Measurements from ENCODE around the gene DHX32.

DHX32 gene

DNA sequence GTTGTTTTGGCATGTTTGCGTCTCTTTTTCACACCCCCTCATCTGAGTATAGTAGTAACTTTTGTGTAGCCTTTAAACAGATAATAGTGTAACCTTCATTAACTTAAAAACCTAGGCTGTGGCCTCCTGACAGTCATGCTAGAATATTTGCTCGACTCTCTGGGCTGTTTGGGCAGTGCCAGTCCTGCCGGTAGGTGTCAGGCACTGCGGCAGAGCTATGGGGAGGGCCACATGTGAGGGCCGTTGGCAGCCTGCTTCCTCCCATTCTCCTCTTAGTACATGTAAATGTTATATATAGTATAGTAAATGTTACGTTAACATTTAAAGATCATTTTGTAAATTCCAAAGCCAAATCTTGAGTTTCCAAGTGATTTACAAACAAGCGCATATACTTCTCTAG is 31.6 kb downstream of the DHX32 start:
- no peak for DNase-seq (ENCODE audit: low spot score)

DNA sequence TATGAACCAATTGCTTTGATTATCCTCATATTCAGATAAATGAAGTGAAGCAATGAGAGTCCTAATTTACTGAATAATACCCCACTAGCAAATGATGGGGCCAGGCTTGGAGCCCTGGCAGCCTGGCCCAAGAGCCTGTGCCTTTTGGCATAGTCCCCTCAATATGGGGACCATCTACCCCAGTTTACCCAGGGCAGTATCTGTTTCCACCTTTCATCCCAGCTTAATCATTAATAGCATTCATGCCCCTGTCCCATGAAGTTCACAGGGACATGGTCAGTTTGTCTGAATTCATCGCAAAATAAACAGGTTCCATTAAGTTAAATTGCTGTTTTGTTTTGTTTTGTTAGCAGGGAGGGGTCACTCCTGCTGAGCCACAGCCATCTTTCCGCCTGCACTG is 32.2 kb downstream of the DHX32 start:
- no peak for DNase-seq (ENCODE audit: low spot score)

DNA sequence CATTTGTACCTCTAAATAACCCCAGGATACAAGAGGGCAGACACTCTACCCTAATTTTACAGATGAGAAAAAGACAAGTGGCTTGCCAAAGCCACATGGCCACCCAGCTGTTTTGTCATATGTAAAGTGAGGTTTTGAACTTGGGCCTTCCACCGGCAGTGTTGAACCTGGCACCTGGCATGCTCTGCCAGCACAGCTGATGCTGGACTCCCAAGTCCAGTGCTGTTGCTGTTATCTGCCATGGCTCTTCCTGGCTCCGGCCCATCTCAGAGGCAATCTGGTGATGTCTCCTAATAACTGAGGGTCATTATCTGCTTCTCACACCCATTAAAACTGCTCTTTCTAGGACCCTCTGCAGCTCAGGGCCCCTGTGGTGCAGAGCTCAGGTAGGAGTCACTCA is 32.7 kb downstream of the DHX32 start:
- DNase-seq (ENCODE audit: low spot score): no peak

DNA sequence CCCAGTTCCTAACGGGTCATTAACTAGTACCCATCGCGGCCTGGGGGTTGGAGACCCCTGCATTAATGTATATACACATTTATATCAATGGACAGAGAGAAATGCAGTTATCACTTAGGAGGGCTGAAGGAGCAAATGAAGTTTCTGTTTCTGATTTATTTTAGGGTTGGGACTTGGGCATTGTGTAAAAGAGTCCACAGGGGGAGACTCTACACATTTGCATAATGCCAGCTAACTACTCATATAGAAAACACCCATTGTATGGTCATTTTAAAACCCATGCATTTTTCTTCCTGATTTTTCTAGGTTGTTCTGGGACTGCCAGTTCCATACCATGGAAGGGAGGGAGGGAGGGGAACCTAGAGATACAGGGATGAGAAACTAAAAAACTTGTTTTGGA is 34.2 kb downstream of the DHX32 start:
- no peak for DNase-seq (ENCODE audit: low spot score)

DNA sequence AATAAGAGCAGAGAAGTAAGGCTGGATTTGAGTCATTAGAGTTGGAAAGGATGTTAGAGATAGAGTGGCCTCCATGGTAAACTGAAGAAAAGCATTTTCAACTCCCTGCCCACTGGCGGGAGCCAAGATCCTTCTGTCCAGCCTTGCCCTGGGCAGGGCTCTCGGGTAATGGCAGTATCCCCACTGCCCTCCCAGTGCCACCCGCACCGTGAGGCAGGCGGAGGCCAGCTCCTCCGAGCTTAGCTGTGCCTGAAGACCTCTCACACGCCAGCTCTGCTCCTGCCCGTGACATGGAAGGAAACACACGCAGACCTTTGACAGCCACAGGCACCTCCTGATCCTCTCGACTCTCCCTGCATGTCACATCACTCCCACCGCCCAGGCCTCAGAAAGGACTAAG is 35.5 kb downstream of the DHX32 start:
- no peak for DNase-seq (ENCODE audit: low spot score)

DNA sequence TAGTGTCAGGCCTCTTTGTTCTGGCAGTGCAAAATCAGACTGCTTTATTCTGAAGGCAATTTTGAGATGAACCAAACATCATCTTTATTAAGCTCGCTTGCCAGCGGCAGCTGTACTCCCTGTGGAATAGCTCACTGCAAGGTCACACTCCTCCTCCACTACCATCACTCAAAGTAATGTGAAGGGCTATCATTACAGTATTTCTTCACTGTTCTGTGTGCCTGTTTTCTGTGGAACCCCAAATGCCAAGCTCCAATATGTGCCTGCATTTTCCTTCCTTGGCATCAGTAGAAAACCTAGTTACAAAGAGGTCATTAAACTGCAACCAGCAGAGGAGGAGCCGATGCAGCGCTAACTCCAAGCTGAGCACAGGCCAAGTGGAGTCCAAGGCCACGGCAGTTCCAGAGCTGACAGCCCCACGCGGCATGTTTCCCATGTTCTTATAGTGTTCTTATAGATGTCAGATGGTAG is 36.3 kb downstream of the DHX32 start:
- DNase-seq (ENCODE audit: low spot score): no peak

DNA sequence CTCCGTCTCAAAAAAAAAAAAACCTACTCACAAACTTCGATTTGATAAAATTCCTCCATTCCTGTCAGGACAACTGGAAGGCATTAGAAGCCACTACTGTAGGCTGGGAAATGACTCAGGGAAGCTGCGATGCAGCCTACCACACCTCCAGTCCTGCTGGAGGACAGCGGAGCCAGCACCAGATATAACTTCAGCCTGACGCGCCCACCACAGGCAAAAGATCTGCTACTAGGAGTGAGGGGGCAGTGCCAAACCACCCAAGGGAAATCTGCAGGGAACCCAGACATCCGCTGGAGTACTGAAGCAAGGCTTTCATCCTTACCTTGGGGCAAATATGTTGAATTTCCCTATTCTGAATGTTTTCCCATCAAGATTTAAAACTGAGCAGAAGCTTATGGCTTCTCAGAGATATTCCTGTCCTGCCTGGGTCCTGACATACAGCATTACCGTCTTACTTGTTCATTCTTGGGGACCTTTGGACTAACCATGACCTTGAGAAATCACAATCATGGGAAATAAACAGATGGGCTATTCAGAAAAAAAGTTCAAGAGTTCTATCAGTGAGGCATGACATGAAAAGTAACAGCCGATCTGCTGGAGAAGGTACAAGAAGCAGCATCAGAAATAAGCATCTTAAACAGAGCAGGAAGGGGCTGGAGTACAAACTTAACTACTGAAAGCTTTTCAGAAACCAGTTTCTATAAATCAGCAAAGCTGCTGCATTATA is 37.3 kb downstream of the DHX32 start:
- no peak for DNase-seq (ENCODE audit: low spot score)

DNA sequence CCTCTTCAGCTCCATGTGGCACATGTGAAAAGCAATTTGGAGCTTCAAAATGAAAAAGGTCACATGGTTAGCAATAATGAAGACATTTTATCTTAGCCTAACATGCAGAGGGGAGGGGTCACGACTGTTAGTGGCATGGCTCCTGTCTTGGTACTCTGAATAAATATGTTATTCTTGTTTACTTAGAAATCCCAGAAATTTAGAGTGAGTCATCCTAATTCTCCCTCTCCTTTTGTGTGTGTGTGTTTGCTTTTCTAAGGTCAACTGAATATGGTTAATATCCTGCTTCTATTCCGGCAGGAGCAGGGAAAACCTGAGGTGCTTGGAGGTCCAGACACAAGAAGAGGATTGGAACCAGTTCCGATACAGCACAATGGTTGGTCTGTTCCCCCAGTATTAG is 40.1 kb downstream of the DHX32 start:
- DNase-seq (ENCODE audit: low spot score): no peak

DNA sequence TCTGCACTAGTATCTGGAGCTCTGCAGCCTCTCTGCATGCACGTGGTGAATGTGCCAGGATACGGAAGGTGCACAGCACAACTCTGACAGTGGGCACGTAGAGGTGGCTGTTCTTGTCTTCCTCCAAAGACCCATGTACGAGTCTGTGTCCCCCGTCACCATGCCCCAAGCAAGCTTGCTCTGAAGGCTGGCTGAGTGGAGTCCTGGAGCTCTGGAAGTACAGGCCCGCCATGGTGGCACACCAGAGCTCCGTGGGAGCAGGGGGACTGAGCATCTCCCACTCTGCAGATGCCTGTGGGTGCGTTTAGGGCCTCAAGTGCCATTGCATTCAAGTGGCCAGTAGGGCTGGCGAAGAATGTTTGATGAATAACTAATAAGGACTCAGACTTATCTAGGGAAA is 40.7 kb downstream of the DHX32 start:
- DNase-seq (ENCODE audit: low spot score): no peak

DNA sequence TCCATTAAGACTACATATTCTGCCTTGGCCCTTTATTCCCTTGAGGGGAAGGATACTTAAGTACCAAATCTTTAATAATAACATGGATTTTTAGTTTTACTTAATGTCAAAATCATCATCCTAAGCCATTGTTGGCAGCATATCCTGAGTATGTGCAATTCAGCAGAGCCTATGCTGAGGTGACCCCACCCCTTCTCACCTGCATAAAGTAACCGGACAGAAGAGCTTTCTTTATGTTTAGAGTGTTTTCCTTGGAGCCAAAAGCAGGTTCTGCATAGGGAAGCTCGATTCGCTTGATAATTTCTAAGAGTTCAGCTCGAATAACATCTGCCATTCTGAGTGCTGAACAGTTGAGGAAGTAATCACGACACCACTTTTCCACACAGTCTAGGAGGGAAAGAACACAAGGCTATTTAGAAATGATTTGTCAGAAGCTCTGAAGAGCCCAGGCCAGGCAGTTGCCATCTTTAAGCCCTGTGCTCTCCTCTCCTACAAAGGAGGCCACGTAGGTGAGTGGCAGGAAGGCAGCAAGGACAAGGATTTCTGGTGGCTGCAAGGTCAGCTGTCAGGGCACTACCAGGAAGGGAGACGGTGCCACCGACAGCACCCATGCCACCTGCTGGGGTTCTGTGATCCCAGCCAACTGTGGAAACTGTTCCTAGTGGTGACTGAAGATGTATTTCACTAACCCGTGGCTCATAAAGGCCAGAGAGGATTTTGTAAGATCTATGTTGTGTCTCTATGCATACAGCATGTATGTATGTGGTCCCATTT is 42.1 kb downstream of the DHX32 start:
- no peak for DNase-seq (ENCODE audit: low spot score)

DNA sequence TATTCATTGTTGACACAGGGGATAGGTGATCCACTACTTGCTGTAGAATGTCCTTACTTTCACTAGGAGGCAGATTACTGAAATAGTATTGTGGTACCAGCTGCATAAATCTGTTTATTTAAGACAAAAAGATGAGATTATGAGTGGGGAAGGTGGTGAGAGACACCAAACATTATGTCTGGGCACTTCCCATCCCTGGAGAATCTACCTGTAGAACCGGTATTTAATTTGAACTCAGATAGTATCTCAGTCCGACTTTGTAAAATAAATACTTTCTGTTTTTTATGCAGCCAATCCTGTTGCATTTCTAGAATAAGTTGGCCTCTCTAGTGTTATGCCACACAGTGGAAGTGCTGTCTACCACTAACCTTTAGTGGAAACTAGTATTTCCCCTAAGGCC is 44.3 kb downstream of the DHX32 start:
- no peak for DNase-seq (ENCODE audit: low spot score)

DNA sequence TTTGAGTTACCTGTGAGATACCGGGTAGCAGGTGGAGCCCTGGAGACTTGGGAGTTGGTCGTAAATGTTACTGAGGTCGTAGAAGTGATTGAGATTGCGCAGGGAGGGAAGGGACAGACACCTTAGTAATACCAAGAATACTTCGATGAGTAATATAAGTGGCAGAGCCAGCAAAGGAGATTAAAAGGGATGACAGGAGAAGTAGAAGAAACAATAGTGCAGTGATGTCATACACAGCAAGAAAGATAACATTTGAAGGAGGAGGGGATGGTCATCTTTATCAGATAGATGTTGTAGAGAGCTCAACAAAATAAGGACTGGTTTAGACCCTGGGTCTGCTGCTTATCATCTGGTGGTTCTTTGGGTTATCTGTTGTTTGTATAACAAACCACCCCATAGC is 52.8 kb downstream of the DHX32 start:
- no peak for DNase-seq (ENCODE audit: low spot score)

DNA sequence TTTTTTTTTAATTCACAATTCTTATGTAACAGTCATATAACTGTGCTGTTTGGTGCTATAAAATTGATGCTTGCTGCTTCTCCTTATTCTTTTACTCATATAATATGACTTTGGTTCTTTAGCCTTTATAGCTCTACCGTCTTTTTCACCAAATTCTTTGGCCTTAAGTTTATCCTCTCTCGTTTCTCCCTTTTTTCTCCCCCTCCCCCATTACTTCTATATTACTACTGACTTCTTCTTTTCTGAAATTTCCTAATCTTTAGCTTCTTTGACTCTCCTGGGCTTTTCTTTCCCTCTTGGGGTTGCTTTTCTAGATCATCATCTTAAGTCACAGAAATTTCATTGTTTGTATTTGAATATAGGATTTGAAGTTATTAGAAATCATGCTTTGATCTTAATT is 54.0 kb downstream of the DHX32 start:
- no peak for DNase-seq (ENCODE audit: low spot score)

DNA sequence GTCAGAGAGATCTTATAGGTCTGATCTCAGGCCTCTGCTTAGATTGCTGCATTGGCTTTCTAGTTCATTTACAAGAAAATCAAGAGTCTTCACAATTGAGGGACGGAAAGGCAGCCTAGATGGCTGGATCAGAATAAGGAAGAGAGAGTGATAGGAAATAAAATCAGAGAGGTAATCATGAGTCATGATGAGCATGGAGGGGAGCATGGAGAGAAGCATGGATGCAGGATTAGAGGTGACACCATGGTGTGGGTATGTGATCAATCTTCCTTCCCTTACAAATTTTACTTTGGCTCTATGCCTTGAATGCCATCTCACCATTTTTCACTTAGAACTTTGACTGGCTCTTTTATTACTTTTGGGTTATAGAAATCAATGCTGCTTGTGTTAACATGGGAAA is 56.4 kb downstream of the DHX32 start:
- DNase-seq (ENCODE audit: low spot score): peak; percentile 41

DNA sequence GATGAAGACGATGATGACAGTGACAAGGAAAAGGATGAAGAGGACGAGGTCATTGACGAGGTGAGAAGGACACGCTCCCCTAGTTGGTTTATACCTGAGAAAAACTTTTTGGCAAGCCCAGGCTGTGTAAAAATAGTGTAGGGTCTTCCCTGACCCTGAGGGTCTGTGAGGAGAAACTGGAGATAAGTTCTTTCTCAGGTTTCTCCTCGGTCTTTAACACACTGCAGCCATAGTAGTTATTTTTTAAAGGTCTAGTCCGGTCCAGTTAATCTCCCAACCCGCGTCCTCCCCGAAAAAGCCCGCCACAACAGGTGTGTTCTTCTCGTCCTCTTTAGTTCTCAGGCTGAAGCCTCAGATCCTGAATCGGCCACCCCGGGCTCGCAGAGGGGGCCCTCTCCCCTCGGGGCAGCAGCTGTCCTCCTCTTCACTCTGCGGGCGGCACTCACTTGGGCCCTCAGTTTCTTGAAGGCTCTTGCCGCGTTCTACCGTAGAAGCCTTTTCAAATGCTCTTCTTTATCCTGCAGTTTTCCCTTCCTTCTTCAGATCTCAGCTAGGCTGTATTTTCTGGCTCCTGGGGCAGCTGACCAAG is 57.3 kb downstream of the DHX32 start:
- DNase-seq (ENCODE audit: low spot score): peak; percentile 20

DNA sequence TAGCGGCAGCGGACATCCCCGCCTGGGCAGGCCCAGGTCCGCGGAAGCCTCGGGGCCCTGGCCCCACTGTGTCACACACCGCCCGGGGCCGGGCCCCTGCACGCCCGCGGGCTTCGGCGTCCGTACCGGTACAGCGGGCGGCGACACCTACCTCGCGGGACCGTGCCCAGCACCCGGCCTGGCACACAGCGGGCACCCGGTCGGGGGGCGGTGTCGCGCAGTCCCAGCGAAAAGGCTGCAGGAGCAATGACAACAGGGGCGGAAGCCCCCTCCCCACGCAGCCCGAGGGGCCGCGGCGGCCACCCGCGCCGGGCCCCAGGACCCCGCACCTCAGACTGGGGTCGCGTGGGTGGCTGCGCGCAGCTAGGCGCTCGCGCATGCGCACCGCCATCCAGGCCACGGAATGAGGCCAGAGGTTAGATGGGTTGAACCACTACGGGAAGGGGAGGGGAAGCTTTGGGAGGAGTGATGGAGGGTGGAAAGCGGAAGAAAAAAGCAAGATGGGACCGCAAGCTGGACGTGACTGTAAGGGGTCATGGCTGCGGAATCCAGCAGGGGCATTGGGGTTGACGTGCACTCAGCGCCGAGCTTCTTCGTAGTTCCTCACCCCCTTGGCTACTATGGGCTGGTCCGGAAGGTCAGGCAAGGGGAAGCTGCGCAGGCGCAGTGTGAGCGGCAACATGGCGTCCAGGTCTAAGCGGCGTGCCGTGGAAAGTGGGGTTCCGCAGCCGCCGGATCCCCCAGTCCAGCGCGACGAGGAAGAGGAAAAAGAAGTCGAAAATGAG is 58.0 kb downstream of the DHX32 start, which contains the start of the genes BCCIP and UROS:
TSS of gene BCCIP (plus strand) at position 669 of the 785 bp plus-strand sequence. CDS start at position 681, 12 bp downstream.
TSS of gene UROS (minus strand) at position 381 of the 785 bp plus-strand sequence. CDS start 6,759 bp downstream, outside the sequence.
- peak; percentile 83 for DNase-seq (ENCODE audit: low spot score)

DNA sequence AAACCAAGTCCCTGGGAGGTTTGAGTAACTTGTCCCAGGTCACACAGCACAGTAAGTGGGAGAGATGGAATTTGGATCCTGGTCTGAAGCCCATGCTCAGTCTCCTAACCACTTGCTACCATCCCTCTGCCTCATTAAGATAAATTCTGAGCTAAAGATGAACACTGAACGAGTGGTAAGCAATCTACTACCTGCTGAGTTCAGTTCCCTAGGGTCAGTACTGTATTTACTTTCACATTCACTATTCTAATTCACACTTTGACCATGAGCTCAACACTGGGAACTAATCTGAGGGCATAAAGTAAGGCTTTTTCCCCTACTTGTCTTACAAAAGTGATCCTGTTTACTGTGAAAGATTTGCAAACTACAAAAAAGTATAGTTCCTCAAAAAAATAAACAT is 60.4 kb downstream of the DHX32 start:
- no peak for DNase-seq (ENCODE audit: low spot score)

DNA sequence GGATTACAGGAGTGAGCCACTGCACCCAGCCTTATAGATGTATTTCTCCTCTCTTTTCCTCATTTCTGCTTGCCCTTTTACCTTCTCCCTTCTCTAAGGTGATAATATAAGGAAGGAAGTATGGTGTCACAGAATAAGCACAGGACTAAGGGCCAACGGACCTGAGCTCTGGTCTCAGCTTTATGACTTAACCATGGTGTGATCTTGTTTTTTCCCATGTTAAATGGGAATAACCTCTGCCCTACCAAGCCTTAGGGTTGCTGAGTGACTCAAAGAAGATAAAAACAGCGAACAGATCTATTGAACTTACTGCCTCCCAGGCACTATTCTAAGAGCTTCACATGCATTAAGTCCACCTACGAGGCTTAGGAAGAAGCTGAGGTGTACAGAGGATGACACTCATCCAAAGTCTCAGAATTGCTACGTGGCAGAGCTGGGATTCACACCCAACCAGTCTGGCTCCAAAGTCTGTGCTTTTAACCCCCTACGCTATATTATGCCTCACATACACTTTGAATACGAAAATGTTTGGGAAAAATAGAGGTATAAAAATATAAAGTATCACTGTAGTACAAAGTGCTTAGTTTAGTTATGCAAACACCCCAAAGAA is 63.6 kb downstream of the DHX32 start:
- no peak for DNase-seq (ENCODE audit: low spot score)

DNA sequence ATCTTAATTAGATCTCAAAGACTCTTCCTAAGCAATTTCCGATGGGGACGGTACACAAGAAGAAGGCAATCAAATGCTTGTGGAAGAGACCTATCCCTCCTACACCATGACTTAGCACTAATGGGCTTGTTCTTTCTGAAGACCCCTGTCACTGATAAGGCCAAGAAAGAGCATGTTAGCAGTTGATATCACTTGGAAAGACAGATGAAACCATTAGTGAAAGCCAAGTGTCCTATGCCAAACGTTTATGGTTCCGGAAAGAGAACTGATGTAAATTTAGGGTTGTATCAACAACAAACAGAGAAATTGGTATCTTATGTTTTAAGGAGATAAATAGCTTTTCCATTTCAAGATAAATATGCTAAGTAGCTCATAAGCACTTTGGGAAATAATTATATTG is 64.5 kb downstream of the DHX32 start:
- DNase-seq (ENCODE audit: low spot score): no peak

DNA sequence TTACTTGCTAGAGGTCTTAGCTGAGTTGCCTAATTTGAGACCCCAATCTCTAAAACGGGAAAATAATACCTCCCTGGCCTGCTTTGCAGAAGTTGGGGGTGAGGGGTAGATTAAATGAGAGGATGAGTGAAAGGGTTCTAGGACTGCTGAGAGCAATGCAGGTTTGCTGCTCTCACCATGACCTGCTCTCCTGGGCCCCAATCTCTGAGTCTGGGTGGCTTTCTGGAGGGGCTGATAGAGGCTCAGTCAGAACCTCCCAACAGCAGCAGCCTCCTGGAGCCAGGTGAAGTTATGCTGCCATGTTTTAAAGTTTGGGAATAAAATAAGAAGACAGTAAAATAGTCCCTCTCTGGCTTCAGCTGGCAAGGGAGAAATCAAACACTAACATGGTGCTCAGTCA is 65.3 kb downstream of the DHX32 start:
- DNase-seq (ENCODE audit: low spot score): no peak

DNA sequence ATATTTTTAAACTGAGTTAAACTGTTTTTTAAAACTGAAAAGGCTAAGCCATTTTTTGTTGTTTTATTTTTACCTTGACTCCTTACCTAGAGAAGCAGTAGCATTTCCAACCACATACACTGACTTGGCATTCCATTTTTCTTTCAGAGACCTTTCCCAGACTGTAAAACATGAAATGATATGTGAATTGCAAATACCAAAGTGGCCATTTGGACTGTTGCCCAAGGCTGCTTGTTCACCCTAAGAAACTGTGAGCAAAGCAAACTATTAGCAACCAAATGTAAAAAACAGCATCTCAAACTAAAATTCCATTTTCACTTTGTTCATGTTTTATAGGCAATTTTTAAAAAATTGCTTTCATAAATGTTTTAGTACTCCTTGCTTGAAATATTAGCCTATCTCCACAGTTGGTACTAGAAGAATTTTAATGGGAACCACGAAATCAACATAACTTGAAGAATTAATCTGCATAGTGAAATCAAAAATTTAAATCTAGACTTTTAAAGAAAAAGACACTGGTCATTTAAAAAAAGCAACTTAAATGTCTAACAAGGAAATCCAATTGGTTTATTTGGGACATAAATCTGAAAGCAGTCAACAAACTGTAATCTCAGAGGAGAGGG is 68.9 kb downstream of the DHX32 start:
- DNase-seq (ENCODE audit: low spot score): no peak
